GM12873 (cell line): ENCODE data around the gene FBXL17.

Experiments
- CTCF ChIP-seq: IDR thresholded peaks from 2 replicates; pipeline ENCODE4 v1.5.1; 2012; ENCODE audit warnings: low read depth, mild to moderate bottlenecking, moderate library complexity, low read length, control low read depth; ENCODE audit not compliant: insufficient read depth; ENCODE audit errors: missing control alignments

Gene FBXL17

GRCh38 chr5:107915176-107915812 lies 466.6 kb downstream of the FBXL17 start:
- TF ChIP-seq CTCF, result no peak

DNA sequence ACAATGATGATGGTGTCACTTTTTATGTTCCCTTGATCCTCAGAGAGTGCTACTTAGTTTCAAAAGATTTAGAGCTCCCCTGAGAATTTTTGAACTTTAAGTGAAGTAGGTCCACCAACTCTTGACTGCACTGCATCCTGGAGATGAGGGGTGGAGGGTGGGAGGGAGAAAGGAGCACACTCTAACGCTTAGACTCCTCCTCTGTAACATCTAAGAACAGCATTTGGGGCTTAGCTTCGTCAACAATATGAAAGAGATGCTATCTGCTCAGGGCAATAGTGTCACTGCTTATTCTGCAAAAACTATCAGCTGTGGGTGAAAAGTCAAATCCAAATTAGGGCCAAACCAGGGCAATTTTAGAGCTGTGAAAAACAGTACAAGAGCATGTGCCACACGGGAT lies 468.4 kb downstream of the FBXL17 start:
- no peak for TF ChIP-seq CTCF

DNA sequence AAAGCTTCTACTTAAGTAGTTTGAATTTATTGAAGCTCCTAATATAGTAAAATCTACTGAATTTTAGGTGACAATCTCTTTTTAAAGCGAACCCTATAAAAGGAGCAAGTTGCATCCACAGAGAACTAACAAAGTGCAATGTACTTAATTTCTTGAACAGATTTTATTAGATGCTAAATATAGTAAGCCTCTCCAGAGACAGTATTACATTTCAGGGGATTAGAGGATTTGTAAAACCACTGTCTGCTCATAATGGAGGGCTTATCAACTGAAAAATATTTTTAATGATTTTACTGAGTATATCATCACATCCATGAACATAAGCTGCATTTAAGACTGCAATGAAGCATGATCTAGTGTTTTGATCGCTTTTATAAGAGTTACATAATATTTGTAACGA lies 481.2 kb downstream of the FBXL17 start:
- TF ChIP-seq CTCF, result no peak

DNA sequence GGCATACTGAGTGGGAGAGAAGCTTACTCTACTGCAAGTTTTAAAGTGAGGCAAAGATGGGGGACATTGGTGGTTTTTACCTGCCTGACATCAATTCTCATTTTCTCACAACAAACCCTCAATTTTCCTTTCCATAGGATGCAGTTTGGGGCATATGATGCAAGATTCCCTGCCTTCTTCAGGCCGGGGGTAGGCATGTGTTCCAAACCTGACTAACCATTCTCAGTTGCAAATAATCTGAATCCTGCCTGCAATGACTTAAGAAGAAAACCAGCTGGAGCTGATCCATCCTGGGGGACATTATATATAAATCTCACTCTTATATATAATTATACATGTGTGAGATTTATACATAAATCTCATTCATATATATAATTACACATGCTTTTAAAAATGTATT lies 487.5 kb downstream of the FBXL17 start:
- no peak for TF ChIP-seq CTCF

- TF ChIP-seq CTCF, result no peak
Observed at GRCh38 chr5:107893642-107894041, 488.3 kb downstream of the FBXL17 start.

DNA sequence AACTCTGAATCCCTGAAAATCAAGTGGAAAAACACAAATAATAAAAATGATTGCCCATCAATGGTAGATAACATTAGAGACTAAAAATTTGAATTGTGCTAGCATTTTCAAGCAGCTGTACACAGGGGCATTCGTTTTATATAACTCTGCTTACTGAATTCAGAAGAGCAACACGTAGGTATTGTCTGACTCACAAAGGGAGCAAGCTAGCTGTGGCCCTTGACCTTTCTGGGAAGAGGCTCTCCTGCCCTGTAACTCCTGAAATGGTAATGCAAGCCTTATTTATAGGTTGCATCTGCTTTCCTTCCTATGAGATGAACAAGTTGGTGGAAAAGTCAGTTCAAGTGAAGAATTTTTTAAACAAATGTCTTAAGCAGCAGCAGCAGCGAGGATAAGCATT lies 492.5 kb downstream of the FBXL17 start:
- TF ChIP-seq CTCF, result no peak

- TF ChIP-seq CTCF, result no peak
Observed at GRCh38 chr5:107888541-107888940, 493.4 kb downstream of the FBXL17 start.
